KMS-11 (cell line): ENCODE results near the gene CDKN1C.
A peak's percentile ranks its signal among the peaks of the same experiment; 100 is the strongest.

Experiments
- H2AFZ ChIP-seq: fragments of 200-600 bp; sonication (generic); 2 replicates; pipeline ENCODE4 v1.6.1; 2016; ENCODE audit warnings: antibody characterized with exemption, mixed run types, low read depth
- H3K27ac ChIP-seq: fragments of 200-600 bp; sonication (generic); 2 replicates; pipeline ENCODE4 v1.6.1; 2016; ENCODE audit warnings: mild to moderate bottlenecking, mixed run types
- H3K27me3 ChIP-seq: fragments of 200-600 bp; sonication (generic); 2 replicates; pipeline ENCODE4 v1.6.1; 2017; ENCODE audit warnings: mild to moderate bottlenecking, low read depth, mixed run types, moderate library complexity; ENCODE audit not compliant: insufficient read depth
- H3K36me3 ChIP-seq: fragments of 200-600 bp; sonication (generic); 2 replicates; pipeline ENCODE4 v1.6.1; 2017; ENCODE audit warnings: mild to moderate bottlenecking, mixed run types; ENCODE audit not compliant: insufficient read depth
- H3K4me1 ChIP-seq: fragments of 200-600 bp; sonication (generic); 2 replicates; pipeline ENCODE4 v1.6.1; 2016; ENCODE audit warnings: mild to moderate bottlenecking, low read depth, mixed run types; ENCODE audit not compliant: poor library complexity, severe bottlenecking
- H3K4me2 ChIP-seq: fragments of 200-600 bp; sonication (generic); 2 replicates; pipeline ENCODE4 v1.7.0; 2016; ENCODE audit warnings: mild to moderate bottlenecking, mixed run types
- H3K4me3 ChIP-seq: fragments of 200-600 bp; sonication (generic); IDR thresholded peaks from 2 replicates; pipeline ENCODE4 v1.6.1; 2017; ENCODE audit warnings: low read depth, low read length, mixed read lengths; ENCODE audit not compliant: insufficient read depth
- H3K79me2 ChIP-seq: fragments of 200-600 bp; sonication (generic); 2 replicates; pipeline ENCODE4 v1.6.1; 2016; ENCODE audit warnings: low read depth, mixed run types; ENCODE audit not compliant: insufficient read depth
- H3K9ac ChIP-seq: fragments of 200-600 bp; sonication (generic); 2 replicates; pipeline ENCODE4 v1.6.1; 2016; ENCODE audit warnings: mild to moderate bottlenecking, mixed run types
- H4K20me1 ChIP-seq: fragments of 200-600 bp; sonication (generic); 2 replicates; pipeline ENCODE4 v1.6.1; 2016; ENCODE audit warnings: mild to moderate bottlenecking, mixed run types; ENCODE audit not compliant: insufficient read depth
- TF ChIP-seq, protein P1 (sequence below): fragments of 200-600 bp; sonication (generic); conservative IDR thresholded peaks from 2 replicates; pipeline ENCODE4 v1.6.1; 2017; ENCODE audit warnings: low read depth, mild to moderate bottlenecking, antibody characterized with exemption, low read length, moderate library complexity, mixed read lengths

The CDKN1C gene

GRCh38 chr11:2929950-2930703, 44.6 kb upstream of the CDKN1C start:
- Histone ChIP-seq H3K4me2 (peak overlapping the region; percentile 86), H2AFZ (peak overlapping the region; percentile 68), H3K4me3 (no peak overlapping the region), H3K4me1 (peaks cover 22% of the 10 kb centered on the region), H3K79me2 (no peaks in the 10 kb centered on the region), H3K27me3 (peaks cover 26% of the 10 kb centered on the region), H4K20me1 (no peaks in the 10 kb centered on the region), H3K9ac (peak overlapping the region; percentile 60; the same call in 1 of the 2 replicates), H3K36me3 (no peaks in the 10 kb centered on the region), H3K27ac (no peak overlapping the region)
- TF ChIP-seq, protein P1, sequence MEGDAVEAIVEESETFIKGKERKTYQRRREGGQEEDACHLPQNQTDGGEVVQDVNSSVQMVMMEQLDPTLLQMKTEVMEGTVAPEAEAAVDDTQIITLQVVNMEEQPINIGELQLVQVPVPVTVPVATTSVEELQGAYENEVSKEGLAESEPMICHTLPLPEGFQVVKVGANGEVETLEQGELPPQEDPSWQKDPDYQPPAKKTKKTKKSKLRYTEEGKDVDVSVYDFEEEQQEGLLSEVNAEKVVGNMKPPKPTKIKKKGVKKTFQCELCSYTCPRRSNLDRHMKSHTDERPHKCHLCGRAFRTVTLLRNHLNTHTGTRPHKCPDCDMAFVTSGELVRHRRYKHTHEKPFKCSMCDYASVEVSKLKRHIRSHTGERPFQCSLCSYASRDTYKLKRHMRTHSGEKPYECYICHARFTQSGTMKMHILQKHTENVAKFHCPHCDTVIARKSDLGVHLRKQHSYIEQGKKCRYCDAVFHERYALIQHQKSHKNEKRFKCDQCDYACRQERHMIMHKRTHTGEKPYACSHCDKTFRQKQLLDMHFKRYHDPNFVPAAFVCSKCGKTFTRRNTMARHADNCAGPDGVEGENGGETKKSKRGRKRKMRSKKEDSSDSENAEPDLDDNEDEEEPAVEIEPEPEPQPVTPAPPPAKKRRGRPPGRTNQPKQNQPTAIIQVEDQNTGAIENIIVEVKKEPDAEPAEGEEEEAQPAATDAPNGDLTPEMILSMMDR: no peak; the same call in 1 of the 2 replicates

DNA sequence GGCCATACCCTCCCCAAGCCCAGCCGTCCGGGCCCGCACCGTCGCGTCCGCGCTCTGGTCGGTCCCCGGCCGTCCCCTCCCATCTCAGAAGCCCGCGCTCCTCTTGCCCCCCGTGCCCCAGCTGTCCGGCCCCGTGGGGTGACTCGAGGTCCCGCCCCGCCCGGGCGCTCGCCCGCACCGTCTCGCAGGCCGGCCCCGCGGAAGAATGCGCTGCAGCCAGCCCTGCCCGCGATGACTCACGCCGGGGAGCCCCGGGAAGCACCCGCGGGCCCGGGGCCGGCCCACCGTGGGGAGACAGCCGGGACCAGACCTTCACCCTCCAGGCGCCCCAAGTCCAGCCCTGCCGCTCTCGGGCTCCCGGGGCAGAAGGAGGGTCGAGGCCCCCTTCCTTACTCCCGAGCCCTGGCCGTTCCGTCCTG, 44.0 kb upstream of the CDKN1C start:
- H3K36me3 ChIP-seq: no peaks in the 10 kb centered on the region
- no peak overlapping the region for H3K27ac ChIP-seq
- H2AFZ ChIP-seq: peak overlapping the region; percentile 68
- no peaks in the 10 kb centered on the region for H4K20me1 ChIP-seq
- peaks cover 22% of the 10 kb centered on the region for H3K4me1 ChIP-seq
- H3K79me2 ChIP-seq: no peaks in the 10 kb centered on the region
- peaks cover 26% of the 10 kb centered on the region for H3K27me3 ChIP-seq
- peak overlapping the region; percentile 60; the same call in 1 of the 2 replicates for H3K9ac ChIP-seq
- TF ChIP-seq, protein P1: no peak
- H3K4me3 ChIP-seq: no peak overlapping the region
- H3K4me2 ChIP-seq: peak overlapping the region; percentile 86

DNA sequence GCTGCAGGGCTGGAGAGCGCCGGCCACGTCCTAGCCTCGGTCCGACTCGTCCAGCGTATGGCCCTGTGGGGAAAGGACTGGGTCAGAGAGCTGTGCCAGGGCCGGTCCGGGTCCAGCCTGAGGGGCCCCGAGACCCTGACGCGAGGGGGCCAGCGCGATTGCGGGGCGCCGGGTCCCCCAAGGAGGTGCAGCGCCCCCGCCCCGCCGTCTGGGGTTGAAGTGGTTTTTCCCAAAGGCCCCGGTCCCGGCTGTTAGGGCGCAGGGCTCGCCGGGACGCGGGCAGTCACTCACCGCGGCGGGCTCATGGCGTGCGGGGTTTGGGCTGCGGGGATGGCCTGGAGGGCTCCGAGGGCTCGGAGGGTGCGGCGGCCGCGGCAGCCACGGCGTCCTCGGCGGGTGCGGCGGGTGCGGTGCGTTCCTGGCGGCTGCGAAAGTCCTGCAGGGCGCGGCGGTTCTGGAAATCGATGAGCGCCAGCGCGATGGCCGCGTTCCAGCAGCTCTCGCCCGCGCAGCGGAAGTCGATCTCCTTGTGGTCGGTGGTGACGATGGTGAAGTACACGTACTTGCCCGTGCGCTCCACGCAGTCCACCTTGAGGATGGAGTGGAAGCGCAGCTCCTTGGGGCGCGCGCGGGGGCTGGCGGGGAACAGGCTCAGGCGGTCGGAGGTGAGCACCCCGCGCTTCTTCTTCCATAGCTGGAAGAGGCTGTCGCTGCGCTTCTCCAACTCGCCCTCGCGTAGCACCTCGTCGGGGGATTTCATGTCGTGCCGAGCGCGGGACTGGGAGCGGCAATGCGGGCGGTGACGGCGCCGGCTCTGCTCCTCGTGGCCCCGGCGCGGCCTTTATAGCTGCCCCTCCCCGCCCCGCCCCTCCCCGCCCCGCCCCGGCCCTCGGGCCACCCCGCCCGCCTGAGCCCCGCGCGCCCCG, 43.3 kb upstream of the CDKN1C start, which contains the start of gene PHLDA2:
TSS of gene PHLDA2 (minus strand) at position 816 of the 926 bp plus-strand sequence. CDS start at position 760, 56 bp downstream.
- Histone ChIP-seq H3K27me3 (peaks cover 26% of the 10 kb centered on the region), H3K4me2 (peak within 1 kb of the TSS; percentile 86), H3K4me3 (no peak within 1 kb of the TSS), H3K27ac (no peak within 1 kb of the TSS), H2AFZ (peak within 1 kb of the TSS; percentile 68), H3K4me1 (peaks cover 18% of the 10 kb centered on the region), H3K79me2 (no peaks in the 10 kb centered on the region), H3K36me3 (no peaks in the 10 kb centered on the region), H4K20me1 (no peaks in the 10 kb centered on the region), H3K9ac (peak within 1 kb of the TSS; percentile 60; the same call in 1 of the 2 replicates)
- TF ChIP-seq, protein P1: no peak

DNA sequence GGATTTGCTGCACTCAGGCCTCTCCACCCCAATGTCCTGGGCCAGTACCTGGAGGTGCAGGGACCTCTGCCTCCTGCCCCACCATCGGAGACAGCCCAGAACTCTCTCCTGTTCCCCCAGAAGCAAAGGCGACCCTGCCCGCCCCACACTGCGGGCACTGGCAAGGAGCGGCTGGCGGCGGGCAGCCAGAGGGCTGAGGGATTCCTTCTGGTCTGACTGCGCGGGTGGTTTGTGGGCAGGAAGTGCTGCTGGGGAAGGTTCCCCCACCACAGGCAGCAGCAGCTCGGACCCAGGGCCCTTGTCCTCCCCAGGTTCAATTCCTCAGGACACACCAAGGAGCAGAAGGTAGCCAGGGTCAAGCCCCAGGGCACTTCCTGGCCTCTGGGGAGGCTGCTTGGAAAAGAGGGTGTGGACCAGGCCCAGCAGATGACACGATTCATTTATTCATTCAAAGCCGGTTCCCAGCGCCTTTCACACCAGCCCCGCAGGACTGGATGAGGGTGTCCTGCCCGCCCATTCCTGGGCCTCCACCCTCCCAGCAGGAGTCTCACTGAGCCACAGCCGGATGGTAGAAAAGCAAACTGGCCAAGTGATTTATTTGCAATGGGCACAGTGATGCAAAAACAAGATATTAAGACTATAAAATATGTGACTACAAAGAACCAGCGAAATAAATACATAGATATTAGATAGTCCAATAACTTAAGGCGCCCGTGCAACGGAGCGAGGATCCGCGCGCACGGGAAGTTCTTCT, 42.5 kb upstream of the CDKN1C start:
- H3K4me3 ChIP-seq: no peak overlapping the region
- no peak overlapping the region for H3K9ac ChIP-seq
- no peaks in the 10 kb centered on the region for H3K36me3 ChIP-seq
- no peak overlapping the region for H2AFZ ChIP-seq
- TF ChIP-seq, protein P1: no peak
- H3K79me2 ChIP-seq: no peaks in the 10 kb centered on the region
- H4K20me1 ChIP-seq: no peaks in the 10 kb centered on the region
- peaks cover 26% of the 10 kb centered on the region for H3K27me3 ChIP-seq
- no peak overlapping the region for H3K27ac ChIP-seq
- no peak overlapping the region for H3K4me2 ChIP-seq
- peaks cover 10% of the 10 kb centered on the region for H3K4me1 ChIP-seq
